Measurements from ENCODE around the gene NAIF1.

NAIF1 gene

DNA sequence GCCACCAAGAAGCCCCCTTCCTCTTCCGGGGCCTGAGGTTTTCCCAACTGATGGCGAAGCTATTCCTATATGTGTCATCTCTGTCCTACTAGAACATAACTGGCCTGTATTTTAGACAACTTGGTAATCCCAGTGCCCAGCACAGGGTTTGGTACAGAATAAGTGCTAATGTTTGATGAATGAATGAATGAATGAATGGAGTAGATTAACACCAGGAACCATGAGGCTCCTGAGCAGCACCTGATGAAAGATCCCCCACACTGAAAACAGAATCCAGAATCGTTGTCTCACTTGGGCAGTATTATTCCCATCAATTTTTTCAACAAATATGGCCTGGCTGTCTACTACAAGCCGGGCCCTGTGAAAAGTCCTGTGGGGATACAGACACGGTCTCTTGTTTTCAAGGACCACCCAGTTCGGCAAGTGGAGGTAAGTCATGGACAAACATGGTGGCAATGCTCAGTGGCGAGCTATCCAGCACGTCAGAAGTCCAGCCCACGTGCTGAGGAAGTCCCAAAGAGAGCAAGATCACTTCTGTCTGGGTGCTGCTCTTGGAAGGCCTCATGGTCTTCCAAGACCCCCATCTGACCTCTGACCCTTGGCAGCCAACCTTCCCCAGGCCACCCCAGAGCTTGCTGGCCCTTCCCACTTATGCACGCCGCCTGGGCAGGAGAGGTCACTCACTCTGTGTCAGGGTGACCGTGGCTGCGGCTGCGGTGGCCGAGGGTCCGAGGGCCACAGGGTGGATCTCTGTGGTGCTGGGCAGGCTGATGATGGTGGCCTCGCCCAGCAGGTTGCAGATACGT lies 1.0 kb downstream of the NAIF1 start:
- no peak for TF ChIP-seq CTCF (IDR thresholded peaks at IDR 0.05)

GRCh38 chr9:128062846-128063831 lies 4.0 kb downstream of the NAIF1 start:
- no peak for TF ChIP-seq CTCF (IDR thresholded peaks at IDR 0.05)

GRCh38 chr9:128062279-128062678 lies 4.8 kb downstream of the NAIF1 start:
- no peak for TF ChIP-seq CTCF (IDR thresholded peaks at IDR 0.05)

GRCh38 chr9:128061275-128061960 lies 5.7 kb downstream of the NAIF1 start:
- no peak for TF ChIP-seq CTCF (IDR thresholded peaks at IDR 0.05)

DNA sequence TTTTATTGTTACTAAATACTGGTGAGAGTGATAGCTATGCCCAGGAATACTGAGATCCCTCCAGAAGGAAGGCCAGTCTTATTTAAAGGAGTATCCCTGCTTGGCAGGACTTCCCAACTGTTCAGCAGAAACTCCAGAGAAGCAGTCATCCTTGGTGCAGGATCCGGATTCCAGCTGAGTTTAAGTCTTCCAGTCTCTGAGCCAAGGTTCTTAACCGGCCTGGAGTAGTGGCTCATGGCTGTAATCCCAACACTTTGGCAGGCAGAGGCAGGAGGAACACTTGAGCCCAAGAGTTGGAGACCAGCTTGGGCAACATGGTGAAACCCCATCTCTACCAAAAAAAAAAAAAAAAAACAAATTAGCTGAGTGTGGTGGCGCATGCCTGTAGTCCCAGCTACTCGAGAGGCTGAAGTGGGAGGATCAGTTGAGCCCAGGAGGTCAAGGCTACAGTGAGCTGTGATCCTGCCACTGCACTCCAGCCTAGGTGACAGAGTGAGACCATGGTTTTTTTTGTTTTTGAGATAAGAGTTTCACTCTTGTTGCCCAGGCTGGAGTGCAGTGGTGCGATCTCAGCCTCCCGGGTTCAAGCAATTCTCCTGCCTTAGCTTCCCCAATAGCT lies 7.6 kb downstream of the NAIF1 start:
- no peak for TF ChIP-seq CTCF (IDR thresholded peaks at IDR 0.05)

- no peak for TF ChIP-seq CTCF (IDR thresholded peaks at IDR 0.05)
These were observed 9.3 kb downstream of the NAIF1 start for GRCh38 chr9:128057724-128058409.

All from LNCAP (cell line).